ENCODE data around the gene SBF1. TPM values are rescaled to one million over a fixed set of nuclear protein-coding genes. Genes with fewer than 3 reads are reported as not detected.

The SBF1 gene
- total and polyA plus RNA-seq, 4 donors: 30.1 to 76.9 (median 34.2) TPM

DNA sequence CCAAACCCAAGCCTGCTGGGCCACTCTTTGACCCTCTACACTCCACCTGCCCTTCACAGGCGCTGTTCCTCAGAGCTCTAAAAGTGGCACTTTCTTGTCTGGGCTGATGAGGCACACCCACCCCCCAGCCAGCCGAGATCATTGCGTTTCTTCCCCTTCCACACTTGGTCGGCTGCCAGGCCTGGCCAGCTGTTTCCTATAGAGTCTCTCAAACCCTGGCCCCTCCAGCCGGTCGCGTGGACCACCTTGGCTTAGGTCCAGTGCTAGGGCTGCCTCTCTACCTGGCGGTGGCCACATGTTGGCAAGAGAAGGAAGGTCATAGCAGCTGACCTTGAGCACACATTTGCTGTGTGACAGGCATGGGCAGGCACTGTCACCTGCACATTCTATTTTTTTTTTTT, 71.1 kb downstream of the SBF1 start:
- H3K4me1 ChIP-seq (ENCODE audit: control insufficient read depth in 5 of 5, insufficient read depth in 5 of 5, low read length in 5 of 5): peaks cover 0 to 16% (median 5%) of the 10 kb centered on the region in 5 donors
- TF ChIP-seq, protein P1, sequence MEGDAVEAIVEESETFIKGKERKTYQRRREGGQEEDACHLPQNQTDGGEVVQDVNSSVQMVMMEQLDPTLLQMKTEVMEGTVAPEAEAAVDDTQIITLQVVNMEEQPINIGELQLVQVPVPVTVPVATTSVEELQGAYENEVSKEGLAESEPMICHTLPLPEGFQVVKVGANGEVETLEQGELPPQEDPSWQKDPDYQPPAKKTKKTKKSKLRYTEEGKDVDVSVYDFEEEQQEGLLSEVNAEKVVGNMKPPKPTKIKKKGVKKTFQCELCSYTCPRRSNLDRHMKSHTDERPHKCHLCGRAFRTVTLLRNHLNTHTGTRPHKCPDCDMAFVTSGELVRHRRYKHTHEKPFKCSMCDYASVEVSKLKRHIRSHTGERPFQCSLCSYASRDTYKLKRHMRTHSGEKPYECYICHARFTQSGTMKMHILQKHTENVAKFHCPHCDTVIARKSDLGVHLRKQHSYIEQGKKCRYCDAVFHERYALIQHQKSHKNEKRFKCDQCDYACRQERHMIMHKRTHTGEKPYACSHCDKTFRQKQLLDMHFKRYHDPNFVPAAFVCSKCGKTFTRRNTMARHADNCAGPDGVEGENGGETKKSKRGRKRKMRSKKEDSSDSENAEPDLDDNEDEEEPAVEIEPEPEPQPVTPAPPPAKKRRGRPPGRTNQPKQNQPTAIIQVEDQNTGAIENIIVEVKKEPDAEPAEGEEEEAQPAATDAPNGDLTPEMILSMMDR (IDR thresholded peaks at IDR 0.05; ENCODE audit: control extremely low read depth, extremely low read depth): no peak
- no peak overlapping the region for H3K9ac ChIP-seq (ENCODE audit: insufficient read depth in 1 of 2, low read length in 2 of 2)
- H3K27ac ChIP-seq (ENCODE audit: low read depth in 1 of 2, low read length in 1 of 2): no peak overlapping the region
- ATAC-seq (ENCODE audit: insufficient read depth, low FRiP score) (no peak), DNase-seq (peak; percentile 81 to 85 (median 82))
- no peak overlapping the region for H3K4me3 ChIP-seq
- no peaks in the 10 kb centered on the region for H3K27me3 ChIP-seq (ENCODE audit: control insufficient read depth in 3 of 3, insufficient read depth in 3 of 3, low read length in 2 of 3)
- H3K36me3 ChIP-seq (ENCODE audit: control insufficient read depth in 4 of 4, insufficient read depth in 4 of 4, low read length in 4 of 4): peaks cover 9 to 22% (median 12%) of the 10 kb centered on the region in 4 donors
- H3K9me3 ChIP-seq (ENCODE audit: control insufficient read depth in 4 of 4, insufficient read depth in 3 of 4, low read length in 3 of 4): peaks cover 0 to 2% (median 0%) of the 10 kb centered on the region in 4 donors
- WGBS, 2 donors: 6 to 21% methylated on average over 8 of the region's 8 CpGs

DNA sequence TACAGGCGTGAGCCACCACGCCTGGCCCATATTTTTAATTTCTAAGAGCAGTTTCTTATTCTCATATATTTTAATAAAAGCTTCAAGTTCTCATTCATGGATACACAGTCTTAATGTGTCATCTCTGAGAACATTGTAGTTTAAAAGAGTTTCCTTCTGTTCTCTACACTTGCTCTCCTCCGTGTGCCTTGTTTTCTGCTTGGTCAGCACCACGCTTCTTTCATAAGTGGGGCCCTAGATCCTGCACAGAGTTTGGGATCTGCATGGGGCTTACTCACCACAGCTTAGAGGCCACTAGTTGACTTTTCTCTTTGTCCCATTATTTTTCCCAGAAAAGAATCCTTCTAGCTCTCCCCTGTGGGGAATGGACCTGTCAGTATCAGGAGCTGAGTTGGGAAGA, 72.9 kb downstream of the SBF1 start:
- Histone ChIP-seq H3K4me1 (ENCODE audit: control insufficient read depth in 5 of 5, insufficient read depth in 5 of 5, low read length in 5 of 5) (peaks cover 0 to 16% (median 5%) of the 10 kb centered on the region in 5 donors), H3K27ac (ENCODE audit: low read depth in 1 of 2, low read length in 1 of 2) (no peak overlapping the region), H3K9me3 (ENCODE audit: control insufficient read depth in 4 of 4, insufficient read depth in 3 of 4, low read length in 3 of 4) (peaks cover 0 to 2% (median 0%) of the 10 kb centered on the region in 4 donors), H3K36me3 (ENCODE audit: control insufficient read depth in 4 of 4, insufficient read depth in 4 of 4, low read length in 4 of 4) (peaks cover 0 to 15% (median 8%) of the 10 kb centered on the region in 4 donors), H3K9ac (ENCODE audit: insufficient read depth in 1 of 2, low read length in 2 of 2) (no peak overlapping the region), H3K4me3 (no peak overlapping the region), H3K27me3 (ENCODE audit: control insufficient read depth in 3 of 3, insufficient read depth in 3 of 3, low read length in 2 of 3) (no peaks in the 10 kb centered on the region)
- DNase-seq: no peak
- ATAC-seq (ENCODE audit: insufficient read depth, low FRiP score): no peak
- WGBS, 2 donors: 84 to 94% methylated on average over 4 of the region's 4 CpGs
- TF ChIP-seq, protein P1 (IDR thresholded peaks at IDR 0.05; ENCODE audit: control extremely low read depth, extremely low read depth): no peak

DNA sequence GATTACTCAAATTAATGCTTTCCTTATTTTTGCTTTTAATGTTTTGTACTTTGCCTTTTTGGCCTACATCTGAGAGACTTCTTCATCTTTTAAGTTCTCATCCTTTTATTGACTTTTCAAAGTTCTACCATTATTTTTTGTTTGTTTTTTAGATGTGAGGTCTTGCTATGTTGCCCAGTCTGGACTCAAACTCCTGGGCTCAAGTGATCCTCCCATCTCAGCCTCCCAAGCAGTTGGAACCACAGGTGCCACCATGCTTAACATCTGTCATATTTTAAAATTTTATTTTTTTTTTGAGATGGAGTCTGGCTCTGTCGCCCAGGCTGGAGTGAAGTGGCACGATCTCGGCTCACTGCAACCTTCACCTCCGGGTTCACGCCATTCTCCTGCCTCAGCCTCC, 73.9 kb downstream of the SBF1 start:
- H3K4me1 ChIP-seq (ENCODE audit: control insufficient read depth in 5 of 5, insufficient read depth in 5 of 5, low read length in 5 of 5): peaks cover 0 to 16% (median 5%) of the 10 kb centered on the region in 5 donors
- ATAC-seq (ENCODE audit: insufficient read depth, low FRiP score) (no peak), DNase-seq (no peak)
- no peak overlapping the region for H3K4me3 ChIP-seq
- H3K9ac ChIP-seq (ENCODE audit: insufficient read depth in 1 of 2, low read length in 2 of 2): no peak overlapping the region
- TF ChIP-seq, protein P1 (IDR thresholded peaks at IDR 0.05; ENCODE audit: control extremely low read depth, extremely low read depth): no peak
- peaks cover 0 to 15% (median 4%) of the 10 kb centered on the region in 4 donors for H3K36me3 ChIP-seq (ENCODE audit: control insufficient read depth in 4 of 4, insufficient read depth in 4 of 4, low read length in 4 of 4)
- no peaks in the 10 kb centered on the region for H3K27me3 ChIP-seq (ENCODE audit: control insufficient read depth in 3 of 3, insufficient read depth in 3 of 3, low read length in 2 of 3)
- H3K27ac ChIP-seq (ENCODE audit: low read depth in 1 of 2, low read length in 1 of 2): no peak overlapping the region
- WGBS, 2 donors: 98 to 99% methylated on average over 5 of the region's 5 CpGs
- no peaks in the 10 kb centered on the region for H3K9me3 ChIP-seq (ENCODE audit: control insufficient read depth in 4 of 4, insufficient read depth in 3 of 4, low read length in 3 of 4)

DNA sequence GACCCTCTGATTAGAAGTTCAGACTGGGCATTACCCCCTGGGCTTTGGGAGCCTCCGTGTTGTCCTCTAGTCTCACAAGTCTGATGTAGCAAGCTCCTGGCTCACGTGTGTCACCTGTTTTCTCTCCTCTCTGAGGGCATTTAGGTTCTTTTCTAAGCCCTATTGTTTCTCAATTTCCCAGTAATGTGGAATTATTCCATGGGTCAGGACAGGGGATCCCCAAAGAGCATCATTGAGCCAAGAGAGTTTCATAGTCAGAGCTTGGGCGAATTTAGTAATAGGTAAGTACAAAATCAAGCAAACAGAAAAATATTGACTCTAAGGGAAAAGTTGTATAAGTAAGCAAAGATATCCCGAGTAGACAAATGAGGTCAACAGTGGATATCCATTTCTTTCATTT, 74.4 kb downstream of the SBF1 start:
- Histone ChIP-seq H3K9me3 (ENCODE audit: control insufficient read depth in 4 of 4, insufficient read depth in 3 of 4, low read length in 3 of 4) (no peaks in the 10 kb centered on the region), H3K4me1 (ENCODE audit: control insufficient read depth in 5 of 5, insufficient read depth in 5 of 5, low read length in 5 of 5) (peaks cover 0 to 16% (median 5%) of the 10 kb centered on the region in 5 donors), H3K4me3 (no peak overlapping the region), H3K9ac (ENCODE audit: insufficient read depth in 1 of 2, low read length in 2 of 2) (peak overlapping the region in 1 of 2 donors; percentile 11), H3K27me3 (ENCODE audit: control insufficient read depth in 3 of 3, insufficient read depth in 3 of 3, low read length in 2 of 3) (no peaks in the 10 kb centered on the region), H3K36me3 (ENCODE audit: control insufficient read depth in 4 of 4, insufficient read depth in 4 of 4, low read length in 4 of 4) (peaks cover 0 to 17% (median 4%) of the 10 kb centered on the region in 4 donors), H3K27ac (ENCODE audit: low read depth in 1 of 2, low read length in 1 of 2) (peak overlapping the region in 1 of 2 donors; percentile 81)
- ATAC-seq (ENCODE audit: insufficient read depth, low FRiP score) (no peak), DNase-seq (no peak)
- WGBS, 2 donors: 60 to 72% methylated on average over 4 of the region's 4 CpGs
- TF ChIP-seq, protein P1 (IDR thresholded peaks at IDR 0.05; ENCODE audit: control extremely low read depth, extremely low read depth): no peak
